Measurements from ENCODE around the gene GALNT13.
"Not testable (repeated sequence)": the region's sequence is repeated elsewhere in the genome, so short reads cannot be mapped to it uniquely, and the experiment has no call there.

GALNT13 gene

GRCh38 chr2:154437104-154437503, 565.4 kb downstream of the GALNT13 start:
- DNase-seq = no peak

- no peak for DNase-seq
Measured at GRCh38 chr2:154439156-154439555, 567.4 kb downstream of the GALNT13 start.

- no peak for DNase-seq
Measured at GRCh38 chr2:154443919-154444318, 572.2 kb downstream of the GALNT13 start.

GRCh38 chr2:154446324-154446723, 574.6 kb downstream of the GALNT13 start:
- DNase-seq = no peak

GRCh38 chr2:154447727-154448418, 576.2 kb downstream of the GALNT13 start:
- no peak for DNase-seq

GRCh38 chr2:154449951-154450658, 578.4 kb downstream of the GALNT13 start:
- no peak for DNase-seq

- no peak for DNase-seq
Measured at GRCh38 chr2:154452471-154452870, 580.7 kb downstream of the GALNT13 start.

- DNase-seq = no peak
Measured at GRCh38 chr2:154452906-154453493, 581.3 kb downstream of the GALNT13 start.

GRCh38 chr2:154455166-154455565, 583.4 kb downstream of the GALNT13 start:
- DNase-seq = no peak

GRCh38 chr2:154455866-154456265, 584.1 kb downstream of the GALNT13 start:
- no peak for DNase-seq

GRCh38 chr2:154457286-154457685, 585.6 kb downstream of the GALNT13 start:
- no peak for DNase-seq

GRCh38 chr2:154459286-154459685, 587.6 kb downstream of the GALNT13 start:
- no peak for DNase-seq

GRCh38 chr2:154462634-154463033, 590.9 kb downstream of the GALNT13 start:
- DNase-seq = no peak

GRCh38 chr2:154466226-154466625, 594.5 kb downstream of the GALNT13 start:
- DNase-seq = no peak

- DNase-seq = no peak
Measured at GRCh38 chr2:154470376-154470775, 598.7 kb downstream of the GALNT13 start.

- not testable (repeated sequence) for DNase-seq
Measured at GRCh38 chr2:154471492-154471891, 599.8 kb downstream of the GALNT13 start.

- DNase-seq = no peak
Measured at GRCh38 chr2:154477319-154477718, 605.6 kb downstream of the GALNT13 start.

GRCh38 chr2:154480521-154480920, 608.8 kb downstream of the GALNT13 start:
- DNase-seq = no peak

- no peak for DNase-seq
Measured at GRCh38 chr2:154481336-154481735, 609.6 kb downstream of the GALNT13 start.

GRCh38 chr2:154484338-154485099, 612.8 kb downstream of the GALNT13 start:
- DNase-seq = no peak

GRCh38 chr2:154488801-154489200, 617.1 kb downstream of the GALNT13 start:
- DNase-seq = no peak

- DNase-seq = no peak
Measured at GRCh38 chr2:154489266-154489858, 617.6 kb downstream of the GALNT13 start.

GRCh38 chr2:154490530-154490929, 618.8 kb downstream of the GALNT13 start:
- DNase-seq = no peak

All from activated CD4-positive, alpha-beta T cell treated with anti-CD3 and anti-CD28 coated beads for 1 hour (primary cell).